Gastroesophageal sphincter (tissue), 3 donors: ENCODE results near the gene FNDC11.

Source experiments
- EP300 ChIP-seq: sonication (generic); formaldehyde crosslinking; IDR thresholded peaks from one replicate; pipeline ENCODE4 v1.6.1; 2017; ENCODE audit warnings: antibody characterized with exemption, mild to moderate bottlenecking
- POLR2A ChIP-seq, 2 donors: fragments of 450-650 bp; IDR thresholded peaks; one replicate each; pipeline ENCODE4 v1.6.1; 2017; ENCODE audit warnings: antibody characterized with exemption in 2 of 2, mild to moderate bottlenecking in 2 of 2, moderate library complexity in 1 of 2
- TF ChIP-seq, protein P1 (sequence below), 4 experiments: fragments of 200-600 bp in 2 of 4; fragments of 450-650 bp in 2 of 4; sonication (generic) in 1 of 4; IDR thresholded peaks; one replicate each; pipeline ENCODE4 v1.5.1; 2017 to 2019; ENCODE audit warnings: antibody characterized with exemption in 4 of 4, mild to moderate bottlenecking in 2 of 4, moderate library complexity in 2 of 4

DNA sequence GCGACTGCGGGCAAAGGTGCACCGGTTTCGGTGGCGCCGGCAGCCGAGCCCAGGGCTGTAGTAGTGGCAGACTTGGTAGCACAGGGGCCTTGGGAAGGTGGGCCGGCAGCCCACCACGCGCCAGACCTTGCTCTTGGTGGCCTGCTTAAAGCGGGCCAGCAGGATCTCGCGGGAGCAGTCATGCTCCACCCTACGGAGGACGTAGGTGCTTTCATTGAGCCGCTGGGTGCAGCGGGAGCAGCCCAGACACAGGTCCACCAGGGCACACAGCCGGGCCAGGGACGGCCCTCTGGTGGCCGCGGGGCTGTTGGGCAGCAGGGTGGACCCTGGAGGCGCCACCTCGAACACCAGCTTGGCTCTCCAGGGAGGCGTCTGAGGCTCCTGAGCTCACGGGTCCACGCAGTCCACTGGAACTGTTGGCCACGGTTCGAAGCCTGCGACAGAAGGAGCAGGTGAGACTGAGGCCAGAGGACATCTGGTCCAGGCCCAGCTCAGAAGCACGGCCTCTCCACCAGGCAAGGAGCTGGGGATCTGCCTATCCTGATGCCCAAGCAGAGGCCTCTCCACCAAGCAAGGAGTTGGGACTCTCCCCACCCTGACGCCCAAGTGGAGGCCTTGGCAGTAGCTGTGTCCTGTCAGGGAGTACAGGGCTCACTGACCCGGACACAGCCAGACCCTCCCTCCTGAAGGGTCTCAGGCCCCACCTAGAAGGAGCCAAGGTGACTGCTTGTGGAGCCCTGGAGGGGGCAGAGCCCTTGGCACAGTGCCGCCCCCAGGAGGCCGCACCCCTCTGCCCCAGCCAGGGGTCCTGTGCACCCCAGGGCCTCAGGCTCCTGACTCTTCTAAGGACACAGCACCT, 19.1 kb downstream of the FNDC11 start:
- TF ChIP-seq, protein P1, sequence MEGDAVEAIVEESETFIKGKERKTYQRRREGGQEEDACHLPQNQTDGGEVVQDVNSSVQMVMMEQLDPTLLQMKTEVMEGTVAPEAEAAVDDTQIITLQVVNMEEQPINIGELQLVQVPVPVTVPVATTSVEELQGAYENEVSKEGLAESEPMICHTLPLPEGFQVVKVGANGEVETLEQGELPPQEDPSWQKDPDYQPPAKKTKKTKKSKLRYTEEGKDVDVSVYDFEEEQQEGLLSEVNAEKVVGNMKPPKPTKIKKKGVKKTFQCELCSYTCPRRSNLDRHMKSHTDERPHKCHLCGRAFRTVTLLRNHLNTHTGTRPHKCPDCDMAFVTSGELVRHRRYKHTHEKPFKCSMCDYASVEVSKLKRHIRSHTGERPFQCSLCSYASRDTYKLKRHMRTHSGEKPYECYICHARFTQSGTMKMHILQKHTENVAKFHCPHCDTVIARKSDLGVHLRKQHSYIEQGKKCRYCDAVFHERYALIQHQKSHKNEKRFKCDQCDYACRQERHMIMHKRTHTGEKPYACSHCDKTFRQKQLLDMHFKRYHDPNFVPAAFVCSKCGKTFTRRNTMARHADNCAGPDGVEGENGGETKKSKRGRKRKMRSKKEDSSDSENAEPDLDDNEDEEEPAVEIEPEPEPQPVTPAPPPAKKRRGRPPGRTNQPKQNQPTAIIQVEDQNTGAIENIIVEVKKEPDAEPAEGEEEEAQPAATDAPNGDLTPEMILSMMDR (IDR thresholded peaks at IDR 0.05) = no peak
- TF ChIP-seq EP300 = no peak
- no peak for TF ChIP-seq POLR2A (IDR thresholded peaks at IDR 0.05)
